HepG2 (cell line): ENCODE data around the gene LINGO1. TPM values are rescaled to one million over a fixed set of nuclear protein-coding genes. Genes with fewer than 3 reads are reported as not detected.

ENCODE experiments used
- IKZF5 ChIP-seq: IDR thresholded peaks from 2 replicates; pipeline ENCODE4 v1.6.1; 2018; ENCODE audit warnings: missing genetic modification reagents, mild to moderate bottlenecking, missing compliant biosample characterization
- KMT2B ChIP-seq: IDR thresholded peaks from 2 replicates; pipeline ENCODE4 v1.6.1; 2016; ENCODE audit warnings: missing genetic modification reagents, missing compliant biosample characterization
- PATZ1 ChIP-seq: sonication (generic); formaldehyde crosslinking; IDR thresholded peaks from 2 replicates; pipeline ENCODE4 v1.4.0; 2020; ENCODE audit warnings: missing genetic modification reagents
- RXRA ChIP-seq: sonication (generic); formaldehyde crosslinking; IDR thresholded peaks from 2 replicates; pipeline ENCODE4 v1.5.1; 2020; ENCODE audit warnings: missing genetic modification reagents
- ZBTB7B ChIP-seq: sonication (generic); formaldehyde crosslinking; IDR thresholded peaks from 2 replicates; pipeline ENCODE4 v1.4.0; 2020; ENCODE audit warnings: missing genetic modification reagents
- polyA plus RNA-seq, 8 experiments: library from polyadenylated mRNA; depleted of rRNA in 3 of 8; stranded (reverse) in 7 of 8; unstranded in 1 of 8; fragments of >200 nt; fragmentation: Illumina TruSeq in 4 of 8; extraction: Trizol in 4 of 8; gene quantifications; 2 replicates each; pipeline versions ENCODE4 v1.2.1 to v1.2.3, GENCODE V29; 2011 to 2016; ENCODE audit warnings: low read depth in 4 of 8, missing spikeins in 1 of 8, mixed read lengths in 1 of 8; ENCODE audit not compliant: insufficient read depth in 1 of 8
- total RNA-seq, 5 experiments: library from RNA; depleted of rRNA; stranded (reverse); fragments of >200 nt; fragmentation: Illumina TruSeq; extraction: Trizol; gene quantifications; 2 replicates each; pipeline ENCODE4 v1.2.3, GENCODE V29; 2016; ENCODE audit warnings: low read depth in 1 of 5
- TF ChIP-seq, protein P1 (sequence below): IDR thresholded peaks from 2 replicates; pipeline ENCODE4 v1.4.0; 2020; ENCODE audit warnings: mild to moderate bottlenecking, missing genetic modification reagents
- TF ChIP-seq, protein P2 (sequence below): sonication (generic); formaldehyde crosslinking; IDR thresholded peaks from 2 replicates; pipeline ENCODE4 v1.5.0; 2020; ENCODE audit warnings: missing genetic modification reagents
- TF ChIP-seq, protein P3 (sequence below): sonication (generic); formaldehyde crosslinking; IDR thresholded peaks from 2 replicates; pipeline ENCODE4 v1.4.0; 2020; ENCODE audit warnings: missing genetic modification reagents
- TF ChIP-seq, protein P4 (sequence below): sonication (generic); formaldehyde crosslinking; IDR thresholded peaks from 2 replicates; pipeline ENCODE4 v1.5.1; 2020; ENCODE audit warnings: missing genetic modification reagents, mild to moderate bottlenecking, borderline replicate concordance
- TF ChIP-seq, protein P5 (sequence below): sonication (generic); formaldehyde crosslinking; IDR thresholded peaks from 2 replicates; pipeline ENCODE4 v1.5.1; 2020; ENCODE audit warnings: mild to moderate bottlenecking, missing genetic modification reagents, moderate library complexity

LINGO1 gene
- total and polyA plus RNA-seq, 2 of the 13 experiments (the other 11 are each of a cell fraction or from before 2014, with no cell fraction given) = 0.07 TPM; not detected in 1

GRCh38 chr15:77589839-77590238 lies 42.9 kb downstream of the LINGO1 start (continued):
- TF ChIP-seq, protein P1, sequence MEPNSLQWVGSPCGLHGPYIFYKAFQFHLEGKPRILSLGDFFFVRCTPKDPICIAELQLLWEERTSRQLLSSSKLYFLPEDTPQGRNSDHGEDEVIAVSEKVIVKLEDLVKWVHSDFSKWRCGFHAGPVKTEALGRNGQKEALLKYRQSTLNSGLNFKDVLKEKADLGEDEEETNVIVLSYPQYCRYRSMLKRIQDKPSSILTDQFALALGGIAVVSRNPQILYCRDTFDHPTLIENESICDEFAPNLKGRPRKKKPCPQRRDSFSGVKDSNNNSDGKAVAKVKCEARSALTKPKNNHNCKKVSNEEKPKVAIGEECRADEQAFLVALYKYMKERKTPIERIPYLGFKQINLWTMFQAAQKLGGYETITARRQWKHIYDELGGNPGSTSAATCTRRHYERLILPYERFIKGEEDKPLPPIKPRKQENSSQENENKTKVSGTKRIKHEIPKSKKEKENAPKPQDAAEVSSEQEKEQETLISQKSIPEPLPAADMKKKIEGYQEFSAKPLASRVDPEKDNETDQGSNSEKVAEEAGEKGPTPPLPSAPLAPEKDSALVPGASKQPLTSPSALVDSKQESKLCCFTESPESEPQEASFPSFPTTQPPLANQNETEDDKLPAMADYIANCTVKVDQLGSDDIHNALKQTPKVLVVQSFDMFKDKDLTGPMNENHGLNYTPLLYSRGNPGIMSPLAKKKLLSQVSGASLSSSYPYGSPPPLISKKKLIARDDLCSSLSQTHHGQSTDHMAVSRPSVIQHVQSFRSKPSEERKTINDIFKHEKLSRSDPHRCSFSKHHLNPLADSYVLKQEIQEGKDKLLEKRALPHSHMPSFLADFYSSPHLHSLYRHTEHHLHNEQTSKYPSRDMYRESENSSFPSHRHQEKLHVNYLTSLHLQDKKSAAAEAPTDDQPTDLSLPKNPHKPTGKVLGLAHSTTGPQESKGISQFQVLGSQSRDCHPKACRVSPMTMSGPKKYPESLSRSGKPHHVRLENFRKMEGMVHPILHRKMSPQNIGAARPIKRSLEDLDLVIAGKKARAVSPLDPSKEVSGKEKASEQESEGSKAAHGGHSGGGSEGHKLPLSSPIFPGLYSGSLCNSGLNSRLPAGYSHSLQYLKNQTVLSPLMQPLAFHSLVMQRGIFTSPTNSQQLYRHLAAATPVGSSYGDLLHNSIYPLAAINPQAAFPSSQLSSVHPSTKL = peak; percentile 39; the same call in 1 of the 2 replicates
- TF ChIP-seq ZBTB7B (CRISPR knock-in tag) (peak; percentile 48; the same call in 1 of the 2 replicates), PATZ1 (CRISPR knock-in tag) (peak; percentile 72; the same call in 1 of the 2 replicates), RXRA (CRISPR knock-in tag) (0 out of 2 replicates have a peak, but pooled peaks have one; percentile 50), IKZF5 (CRISPR knock-in tag) (peak; percentile 32; the same call in 1 of the 2 replicates), KMT2B (CRISPR knock-in tag) (no peak)
- TF ChIP-seq, protein P2, sequence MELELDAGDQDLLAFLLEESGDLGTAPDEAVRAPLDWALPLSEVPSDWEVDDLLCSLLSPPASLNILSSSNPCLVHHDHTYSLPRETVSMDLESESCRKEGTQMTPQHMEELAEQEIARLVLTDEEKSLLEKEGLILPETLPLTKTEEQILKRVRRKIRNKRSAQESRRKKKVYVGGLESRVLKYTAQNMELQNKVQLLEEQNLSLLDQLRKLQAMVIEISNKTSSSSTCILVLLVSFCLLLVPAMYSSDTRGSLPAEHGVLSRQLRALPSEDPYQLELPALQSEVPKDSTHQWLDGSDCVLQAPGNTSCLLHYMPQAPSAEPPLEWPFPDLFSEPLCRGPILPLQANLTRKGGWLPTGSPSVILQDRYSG = no peak
- TF ChIP-seq, protein P3, sequence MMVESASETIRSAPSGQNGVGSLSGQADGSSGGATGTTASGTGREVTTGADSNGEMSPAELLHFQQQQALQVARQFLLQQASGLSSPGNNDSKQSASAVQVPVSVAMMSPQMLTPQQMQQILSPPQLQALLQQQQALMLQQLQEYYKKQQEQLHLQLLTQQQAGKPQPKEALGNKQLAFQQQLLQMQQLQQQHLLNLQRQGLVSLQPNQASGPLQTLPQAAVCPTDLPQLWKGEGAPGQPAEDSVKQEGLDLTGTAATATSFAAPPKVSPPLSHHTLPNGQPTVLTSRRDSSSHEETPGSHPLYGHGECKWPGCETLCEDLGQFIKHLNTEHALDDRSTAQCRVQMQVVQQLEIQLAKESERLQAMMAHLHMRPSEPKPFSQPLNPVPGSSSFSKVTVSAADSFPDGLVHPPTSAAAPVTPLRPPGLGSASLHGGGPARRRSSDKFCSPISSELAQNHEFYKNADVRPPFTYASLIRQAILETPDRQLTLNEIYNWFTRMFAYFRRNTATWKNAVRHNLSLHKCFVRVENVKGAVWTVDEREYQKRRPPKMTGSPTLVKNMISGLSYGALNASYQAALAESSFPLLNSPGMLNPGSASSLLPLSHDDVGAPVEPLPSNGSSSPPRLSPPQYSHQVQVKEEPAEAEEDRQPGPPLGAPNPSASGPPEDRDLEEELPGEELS (CRISPR knock-in tag) = peak; percentile 38; the same call in 1 of the 2 replicates
- TF ChIP-seq, protein P4, sequence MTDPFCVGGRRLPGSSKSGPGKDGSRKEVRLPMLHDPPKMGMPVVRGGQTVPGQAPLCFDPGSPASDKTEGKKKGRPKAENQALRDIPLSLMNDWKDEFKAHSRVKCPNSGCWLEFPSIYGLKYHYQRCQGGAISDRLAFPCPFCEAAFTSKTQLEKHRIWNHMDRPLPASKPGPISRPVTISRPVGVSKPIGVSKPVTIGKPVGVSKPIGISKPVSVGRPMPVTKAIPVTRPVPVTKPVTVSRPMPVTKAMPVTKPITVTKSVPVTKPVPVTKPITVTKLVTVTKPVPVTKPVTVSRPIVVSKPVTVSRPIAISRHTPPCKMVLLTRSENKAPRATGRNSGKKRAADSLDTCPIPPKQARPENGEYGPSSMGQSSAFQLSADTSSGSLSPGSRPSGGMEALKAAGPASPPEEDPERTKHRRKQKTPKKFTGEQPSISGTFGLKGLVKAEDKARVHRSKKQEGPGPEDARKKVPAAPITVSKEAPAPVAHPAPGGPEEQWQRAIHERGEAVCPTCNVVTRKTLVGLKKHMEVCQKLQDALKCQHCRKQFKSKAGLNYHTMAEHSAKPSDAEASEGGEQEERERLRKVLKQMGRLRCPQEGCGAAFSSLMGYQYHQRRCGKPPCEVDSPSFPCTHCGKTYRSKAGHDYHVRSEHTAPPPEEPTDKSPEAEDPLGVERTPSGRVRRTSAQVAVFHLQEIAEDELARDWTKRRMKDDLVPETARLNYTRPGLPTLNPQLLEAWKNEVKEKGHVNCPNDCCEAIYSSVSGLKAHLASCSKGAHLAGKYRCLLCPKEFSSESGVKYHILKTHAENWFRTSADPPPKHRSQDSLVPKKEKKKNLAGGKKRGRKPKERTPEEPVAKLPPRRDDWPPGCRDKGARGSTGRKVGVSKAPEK (CRISPR knock-in tag) = no peak
- TF ChIP-seq, protein P5, sequence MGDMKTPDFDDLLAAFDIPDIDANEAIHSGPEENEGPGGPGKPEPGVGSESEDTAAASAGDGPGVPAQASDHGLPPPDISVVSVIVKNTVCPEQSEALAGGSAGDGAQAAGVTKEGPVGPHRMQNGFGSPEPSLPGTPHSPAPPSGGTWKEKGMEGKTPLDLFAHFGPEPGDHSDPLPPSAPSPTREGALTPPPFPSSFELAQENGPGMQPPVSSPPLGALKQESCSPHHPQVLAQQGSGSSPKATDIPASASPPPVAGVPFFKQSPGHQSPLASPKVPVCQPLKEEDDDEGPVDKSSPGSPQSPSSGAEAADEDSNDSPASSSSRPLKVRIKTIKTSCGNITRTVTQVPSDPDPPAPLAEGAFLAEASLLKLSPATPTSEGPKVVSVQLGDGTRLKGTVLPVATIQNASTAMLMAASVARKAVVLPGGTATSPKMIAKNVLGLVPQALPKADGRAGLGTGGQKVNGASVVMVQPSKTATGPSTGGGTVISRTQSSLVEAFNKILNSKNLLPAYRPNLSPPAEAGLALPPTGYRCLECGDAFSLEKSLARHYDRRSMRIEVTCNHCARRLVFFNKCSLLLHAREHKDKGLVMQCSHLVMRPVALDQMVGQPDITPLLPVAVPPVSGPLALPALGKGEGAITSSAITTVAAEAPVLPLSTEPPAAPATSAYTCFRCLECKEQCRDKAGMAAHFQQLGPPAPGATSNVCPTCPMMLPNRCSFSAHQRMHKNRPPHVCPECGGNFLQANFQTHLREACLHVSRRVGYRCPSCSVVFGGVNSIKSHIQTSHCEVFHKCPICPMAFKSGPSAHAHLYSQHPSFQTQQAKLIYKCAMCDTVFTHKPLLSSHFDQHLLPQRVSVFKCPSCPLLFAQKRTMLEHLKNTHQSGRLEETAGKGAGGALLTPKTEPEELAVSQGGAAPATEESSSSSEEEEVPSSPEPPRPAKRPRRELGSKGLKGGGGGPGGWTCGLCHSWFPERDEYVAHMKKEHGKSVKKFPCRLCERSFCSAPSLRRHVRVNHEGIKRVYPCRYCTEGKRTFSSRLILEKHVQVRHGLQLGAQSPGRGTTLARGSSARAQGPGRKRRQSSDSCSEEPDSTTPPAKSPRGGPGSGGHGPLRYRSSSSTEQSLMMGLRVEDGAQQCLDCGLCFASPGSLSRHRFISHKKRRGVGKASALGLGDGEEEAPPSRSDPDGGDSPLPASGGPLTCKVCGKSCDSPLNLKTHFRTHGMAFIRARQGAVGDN (CRISPR knock-in tag) = peak; percentile 32; the same call in 1 of the 2 replicates
